GM12878 (cell line): ENCODE results near the gene REPIN1. TPM values are rescaled to one million over a fixed set of nuclear protein-coding genes. Genes with fewer than 3 reads are reported as not detected.

Source experiments
- BMI1 ChIP-seq: fragments of 450-650 bp; IDR thresholded peaks from 2 replicates; pipeline ENCODE4 v1.6.1; 2016; ENCODE audit warnings: mild to moderate bottlenecking, moderate library complexity, borderline replicate concordance
- CBX3 ChIP-seq: fragments of 200-600 bp; sonication (generic); IDR thresholded peaks from 2 replicates; pipeline ENCODE4 v1.6.1; 2016; ENCODE audit warnings: low read depth, borderline replicate concordance
- CEBPZ ChIP-seq: fragments of 150-350 bp; IDR thresholded peaks from 2 replicates; pipeline ENCODE4 v1.6.1; 2016; ENCODE audit warnings: low read depth, low read length
- CHD1 ChIP-seq: IDR thresholded peaks from 2 replicates; pipeline ENCODE4 v1.6.1; 2012; ENCODE audit warnings: low read depth, low read length, improper control_type of control experiment
- CREM ChIP-seq: IDR thresholded peaks from 2 replicates; pipeline ENCODE4 v1.6.1; 2014; ENCODE audit warnings: antibody characterized with exemption, low read depth
- E2F8 ChIP-seq: fragments of 450-650 bp; IDR thresholded peaks from 2 replicates; pipeline ENCODE4 v1.6.1; 2018; ENCODE audit warnings: mild to moderate bottlenecking, low read depth, moderate library complexity; ENCODE audit not compliant: partially characterized antibody
- EGR1 ChIP-seq, 2 experiments: IDR thresholded peaks; 1 replicate in 1 of 2; 2 replicates in 1 of 2; pipeline ENCODE4 v1.6.1; 2011 to 2012; ENCODE audit warnings: low read depth in 2 of 2, low read length in 2 of 2, borderline replicate concordance in 1 of 2, mild to moderate bottlenecking in 1 of 2, moderate library complexity in 1 of 2
- KAT2A ChIP-seq: conservative IDR thresholded peaks from 2 replicates; pipeline ENCODE4 v1.6.1; 2011; ENCODE audit warnings: low read depth, low read length; ENCODE audit not compliant: control insufficient read depth
- KDM1A ChIP-seq: fragments of 200-600 bp; sonication (generic); IDR thresholded peaks from 2 replicates; pipeline ENCODE4 v1.6.1; 2016; ENCODE audit warnings: borderline replicate concordance
- NKRF ChIP-seq: fragments of 450-650 bp; conservative IDR thresholded peaks from 2 replicates; pipeline ENCODE4 v1.6.1; 2017; ENCODE audit warnings: mild to moderate bottlenecking, moderate library complexity
- PKNOX1 ChIP-seq: fragments of 450-650 bp; IDR thresholded peaks from 2 replicates; pipeline ENCODE4 v1.6.1; 2016; ENCODE audit warnings: mild to moderate bottlenecking
- POLR2AphosphoS5 ChIP-seq: IDR thresholded peaks from 2 replicates; pipeline ENCODE4 v1.6.1; 2011; ENCODE audit warnings: mild to moderate bottlenecking, low read length, inconsistent platforms
- TARDBP ChIP-seq: IDR thresholded peaks from 2 replicates; pipeline ENCODE4 v1.6.1; 2016; ENCODE audit warnings: borderline replicate concordance
- TCF3 ChIP-seq: IDR thresholded peaks from 2 replicates; pipeline ENCODE4 v1.6.1; 2012; ENCODE audit warnings: low read depth, mild to moderate bottlenecking, low read length, borderline replicate concordance; ENCODE audit not compliant: insufficient read depth
- WRNIP1 ChIP-seq: IDR thresholded peaks from 2 replicates; pipeline ENCODE4 v1.6.1; 2011; ENCODE audit warnings: low read depth, low read length, improper control_type of control experiment, borderline replicate concordance
- ZBTB33 ChIP-seq: fragments of 450-650 bp; IDR thresholded peaks from 2 replicates; pipeline ENCODE4 v1.6.1; 2017; ENCODE audit warnings: mild to moderate bottlenecking
- ZSCAN29 ChIP-seq: fragments of 450-650 bp; IDR thresholded peaks from 2 replicates; pipeline ENCODE4 v1.6.1; 2017; ENCODE audit warnings: mild to moderate bottlenecking, moderate library complexity
- ZZZ3 ChIP-seq: IDR thresholded peaks from 2 replicates; pipeline ENCODE4 v1.6.1; 2011; ENCODE audit warnings: low read depth; ENCODE audit not compliant: control insufficient read depth, insufficient read length
- polyA plus RNA-seq, 11 experiments: library from polyadenylated mRNA; depleted of rRNA in 4 of 11; unstranded in 6 of 11; stranded (reverse) in 5 of 11; fragments of >200 nt; fragmentation: Nextera tagmentation in 4 of 11; fragmentation: Illumina TruSeq in 1 of 11; extraction: Ambion mirVana in 4 of 11; extraction: Trizol in 1 of 11; gene quantifications; 1 replicate in 1 of 11; 2 replicates in 10 of 11; pipeline versions ENCODE4 v1.2.1 to v1.2.3, GENCODE V29; 2011 to 2016; ENCODE audit warnings: inconsistent platforms in 2 of 11, missing spikeins in 2 of 11, low read depth in 1 of 11
- total RNA-seq, 4 experiments: library from RNA; depleted of rRNA in 3 of 4; stranded (reverse); fragments of >200 nt in 3 of 4; fragmentation: Illumina TruSeq in 1 of 4; extraction: Trizol in 1 of 4; gene quantifications; 2 replicates each; pipeline versions ENCODE4 v1.2.1 to v1.2.3, GENCODE V29; 2013 to 2021

The REPIN1 gene
- total and polyA plus RNA-seq, 10 of the 15 experiments (the other 5 are each of a cell fraction or from before 2014, with no cell fraction given): 5.1 to 172 (median 76.9) TPM

- TF ChIP-seq EGR1 (IDR thresholded peaks at IDR 0.05; ENCODE audit: borderline replicate concordance in 1 of 2, low read depth in 2 of 2, low read length in 2 of 2) (peak in 1 of 2 experiments; percentile 34; a peak in 1 of 3 replicates), TARDBP (no peak), ZSCAN29 (no peak), E2F8 (no peak), PKNOX1 (no peak), POLR2AphosphoS5 (peak; percentile 82), ZBTB33 (no peak), KDM1A (no peak), KAT2A (no peak), CEBPZ (no peak), CHD1 (peak; percentile 96), CBX3 (no peak), CREM (0 out of 2 replicates have a peak, but pooled peaks have one; percentile 29), TCF3 (no peak), NKRF (no peak; the same call in 1 of the 2 replicates), ZZZ3 (no peak), WRNIP1 (no peak), BMI1 (no peak)
These were observed 45.6 kb upstream of the REPIN1 start, which contains the start of the genes ACTR3C and LRRC61 (continued) for GRCh38 chr7:150322833-150323681.
